Measurements from ENCODE around the gene NEK10.

GRCh38 chr3:27130796-27131195, 238.4 kb downstream of the NEK10 start:
- TF ChIP-seq CTCF (IDR thresholded peaks at IDR 0.05; ENCODE audit: low read length): no peak
- TF ChIP-seq EZH2 (IDR thresholded peaks at IDR 0.05; ENCODE audit: borderline replicate concordance, low read length): no peak
